SHP77 treated with DMSO at 0.1 percent for 48 hours (cell line): ENCODE measurements around the gene ZBTB25.

Source experiments
- DNase-seq: peaks from one replicate; lab custom pipeline; 2025; lab: John Stamatoyannopoulos, UW

The ZBTB25 gene

DNA sequence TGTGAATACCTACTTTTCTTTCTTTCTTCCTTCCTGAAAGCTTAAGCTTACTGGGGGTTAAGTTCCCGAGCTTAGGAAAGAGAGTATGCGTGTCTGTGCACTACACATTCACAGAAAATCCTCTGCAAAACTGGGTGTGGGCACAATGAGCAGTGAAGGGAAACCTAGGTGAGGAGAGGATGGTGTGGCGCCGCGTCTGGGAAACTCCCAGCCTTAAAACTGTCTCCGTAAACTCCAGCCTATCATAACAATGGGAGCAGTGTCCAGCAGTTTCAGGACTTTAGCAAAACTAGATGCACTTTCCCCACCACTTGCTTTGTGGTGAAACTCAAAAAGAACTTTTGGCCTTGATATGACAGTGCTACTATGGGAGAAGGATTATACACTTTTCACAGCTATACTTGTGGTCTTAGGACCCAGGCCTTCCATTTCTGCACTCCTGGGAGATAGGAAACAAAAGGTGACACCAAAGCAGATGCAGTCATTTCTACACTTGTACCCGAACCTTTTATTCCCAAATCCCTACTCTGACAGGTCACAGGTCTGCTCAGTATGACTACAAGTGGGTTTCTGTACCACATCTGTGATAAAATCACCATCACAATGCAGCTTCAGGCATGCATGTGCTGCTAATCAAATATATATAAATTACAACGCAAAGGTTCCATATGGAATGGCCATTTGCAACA lies 27.9 kb downstream of the ZBTB25 start:
- DNase-seq: no peak

DNA sequence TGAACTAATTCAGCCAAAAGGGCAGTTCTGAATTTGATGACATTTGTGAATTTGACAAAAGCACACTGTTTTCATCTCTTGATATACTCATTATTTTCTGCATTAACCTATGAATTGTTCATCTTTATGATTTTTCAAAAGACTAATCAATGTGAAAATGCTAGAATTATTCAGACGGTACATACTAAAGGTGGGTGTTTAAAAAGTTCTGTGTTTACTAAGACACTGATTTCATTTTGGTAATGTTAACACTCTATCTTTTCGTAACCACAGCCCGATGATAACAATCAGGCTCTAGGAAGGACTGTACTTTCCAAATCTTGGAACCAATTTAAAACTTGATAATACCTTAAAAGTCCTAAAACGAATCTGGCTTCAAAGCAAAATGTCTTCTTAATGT lies 28.9 kb downstream of the ZBTB25 start:
- no peak for DNase-seq

DNA sequence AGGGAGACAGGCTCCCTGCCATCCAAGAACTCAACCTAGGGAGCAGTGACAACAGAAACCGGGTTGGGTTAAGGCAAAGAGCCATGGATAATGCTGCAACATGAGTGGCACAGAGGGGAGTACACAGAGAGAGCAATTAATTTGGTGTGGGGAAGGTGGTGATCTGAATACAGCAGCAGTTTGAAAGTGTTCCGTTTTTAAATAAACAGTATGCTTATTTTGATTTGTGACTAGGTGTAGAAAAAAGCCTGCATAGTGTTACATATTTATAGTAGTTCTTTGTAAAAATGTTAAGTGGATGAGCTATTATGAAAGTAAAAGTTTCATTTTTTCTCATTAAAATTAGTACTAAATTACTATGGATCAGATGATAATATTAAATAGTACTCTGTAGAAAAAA lies 29.6 kb downstream of the ZBTB25 start:
- DNase-seq: no peak

DNA sequence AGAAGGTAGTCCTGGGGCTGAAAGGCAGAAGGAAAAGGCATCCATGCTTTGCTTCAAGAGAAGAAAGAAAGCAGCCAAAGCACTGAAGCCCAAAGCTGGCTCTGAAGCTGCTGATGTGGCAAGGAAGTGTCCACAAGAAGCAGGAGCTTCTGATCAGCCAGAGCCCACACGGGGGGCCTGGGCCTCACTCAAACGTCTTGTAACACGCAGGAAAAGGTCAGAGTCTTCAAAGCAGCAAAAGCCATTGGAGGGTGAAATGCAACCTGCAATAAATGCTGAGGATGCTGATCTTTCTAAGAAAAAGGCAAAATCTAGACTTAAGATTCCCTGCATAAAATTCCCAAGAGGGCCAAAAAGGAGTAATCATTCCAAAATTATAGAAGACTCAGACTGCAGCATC lies 35.2 kb downstream of the ZBTB25 start:
- no peak for DNase-seq

DNA sequence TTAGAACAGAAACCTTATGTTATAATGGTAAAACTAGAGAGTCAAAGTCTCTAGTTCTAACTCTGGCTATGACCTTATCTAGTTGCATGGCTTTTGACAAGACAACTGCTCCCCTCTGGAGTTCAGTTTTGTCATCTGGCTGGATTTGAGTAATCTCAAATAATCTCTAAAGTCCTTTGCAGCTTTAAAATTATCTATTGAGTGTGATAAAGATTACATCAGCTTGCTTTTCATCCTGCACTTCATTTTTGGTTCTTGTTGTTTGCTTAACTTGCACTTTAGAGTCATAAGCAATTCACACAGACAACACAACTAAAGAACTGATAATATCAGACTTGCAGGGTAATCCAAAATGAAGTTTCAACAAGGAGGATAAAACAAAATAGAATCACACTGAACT lies 36.1 kb downstream of the ZBTB25 start:
- DNase-seq: no peak

DNA sequence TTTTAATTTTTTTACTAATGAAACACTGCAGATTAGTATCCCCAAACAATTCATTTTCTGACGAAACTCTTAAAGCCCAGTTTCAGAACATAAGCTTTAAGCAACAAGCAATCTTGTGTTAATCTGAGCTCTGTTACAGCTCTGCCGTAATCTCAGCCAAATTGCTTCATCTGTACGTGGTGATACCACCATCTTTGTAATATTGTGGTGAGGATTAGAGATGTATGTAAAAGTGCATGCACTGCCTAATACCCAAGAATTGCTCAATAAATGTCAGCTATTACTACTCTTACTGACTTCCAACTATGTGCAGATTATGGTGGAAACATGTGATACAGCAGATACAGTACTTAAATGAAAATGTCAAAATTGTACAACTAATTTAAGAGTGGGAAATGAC lies 36.5 kb downstream of the ZBTB25 start:
- no peak for DNase-seq

DNA sequence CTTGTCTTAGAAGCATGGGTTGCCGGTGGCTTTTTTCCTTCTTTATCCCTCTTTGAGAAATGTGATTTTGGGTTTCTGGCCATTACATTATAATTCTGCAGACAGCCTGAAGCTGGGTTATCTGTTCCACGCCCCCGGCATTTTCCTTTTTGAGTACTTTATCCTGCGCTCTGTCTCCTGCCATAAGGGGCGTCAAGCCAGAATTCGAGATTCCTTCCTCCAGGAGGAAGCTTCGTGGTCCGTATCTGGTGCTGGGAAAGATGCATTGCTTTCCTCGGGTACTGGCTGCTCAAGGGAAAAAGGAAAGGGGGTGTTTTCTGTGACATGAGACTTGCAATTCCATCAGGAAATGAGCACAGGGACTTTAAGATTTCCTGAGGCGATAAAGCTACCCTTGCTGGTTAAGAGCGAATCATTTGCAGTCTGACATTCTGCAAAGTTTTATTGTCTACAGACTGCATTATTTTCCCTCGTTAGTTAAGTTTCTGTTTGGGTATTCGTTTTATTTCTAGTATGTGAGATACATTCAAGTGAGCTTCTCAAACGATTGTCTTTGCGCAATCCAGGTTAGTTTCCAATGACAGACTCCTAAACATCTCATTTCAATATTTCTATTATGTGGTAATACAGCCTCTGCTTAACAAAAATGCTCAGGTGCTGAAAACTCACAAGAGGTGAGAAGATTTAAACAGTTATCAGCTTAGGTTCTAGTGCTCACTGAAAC lies 37.6 kb downstream of the ZBTB25 start:
- DNase-seq: no peak

DNA sequence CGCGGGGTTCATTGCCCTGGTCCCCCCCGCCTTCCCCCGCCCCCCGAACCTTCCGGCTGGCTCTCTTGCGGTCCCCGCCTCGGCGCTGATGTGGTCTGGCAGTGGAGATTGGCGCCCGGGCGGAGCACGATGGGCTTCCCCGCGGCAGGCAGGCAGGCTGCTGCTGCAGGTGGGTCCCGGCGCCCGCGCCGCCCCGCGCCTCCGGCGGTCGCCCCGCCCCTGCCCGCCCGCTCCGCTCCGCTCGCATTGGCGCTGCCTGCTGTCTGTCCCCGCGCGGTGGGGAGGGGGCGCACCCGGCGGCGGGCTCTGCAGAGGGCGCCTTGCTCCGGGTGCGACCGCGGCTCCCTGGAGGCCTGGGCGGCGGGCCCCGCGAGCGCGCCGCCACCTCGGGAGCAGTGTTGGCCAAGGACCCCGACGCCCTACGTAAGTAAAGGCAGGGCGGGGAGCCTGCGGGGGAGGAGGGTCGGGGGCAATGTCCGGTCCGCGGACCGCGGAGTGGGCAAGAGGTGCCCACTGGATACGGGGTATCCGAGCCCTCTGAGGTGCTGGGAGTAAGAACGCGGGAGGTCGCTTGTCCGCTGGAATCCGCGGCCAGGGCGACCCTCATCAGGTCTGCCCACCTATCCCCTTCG lies 38.3 kb downstream of the ZBTB25 start, which contains the start of gene AKAP5:
TSS of gene AKAP5 (plus strand) at position 309 of the 632 bp plus-strand sequence. CDS start 2,896 bp downstream, outside the sequence.
- DNase-seq: peak; percentile 21

DNA sequence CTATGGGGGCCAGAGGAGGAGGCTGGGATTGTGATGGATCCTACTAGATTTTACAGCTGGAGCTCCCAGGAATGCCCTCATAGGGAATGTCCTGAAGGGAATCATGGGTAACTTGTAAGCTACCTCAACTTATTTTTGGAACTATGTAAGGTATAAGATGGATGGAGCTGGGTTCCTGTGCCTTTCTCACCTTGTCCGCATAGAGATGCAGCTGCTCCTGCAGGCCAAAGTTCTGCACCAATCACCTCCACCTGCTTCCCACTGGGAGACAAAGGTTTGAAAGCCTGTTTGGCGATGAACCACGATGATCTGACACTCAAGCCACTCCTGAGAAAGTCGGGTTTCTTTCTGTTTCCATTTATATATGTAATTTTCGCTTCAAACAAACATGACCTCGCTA lies 39.0 kb downstream of the ZBTB25 start:
- DNase-seq: peak; percentile 20

DNA sequence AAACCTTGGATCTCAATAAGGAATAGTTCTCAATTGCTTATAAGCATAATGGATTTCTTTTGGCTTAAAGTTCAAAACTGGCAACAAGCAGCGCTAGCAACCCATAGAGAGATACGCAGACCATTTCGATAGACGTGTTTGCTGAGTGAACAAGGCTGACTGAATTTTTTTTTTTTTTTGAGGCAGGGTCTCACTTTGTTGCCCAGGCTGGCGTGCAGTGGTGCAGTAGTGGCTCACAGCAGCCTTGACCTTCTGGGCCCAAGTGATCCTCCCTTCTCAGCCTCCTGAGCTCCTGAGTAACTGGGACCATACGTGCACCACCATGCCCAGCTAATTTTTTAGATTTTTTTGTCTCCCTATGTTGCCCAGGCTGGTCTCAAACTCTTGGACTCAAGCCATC lies 39.8 kb downstream of the ZBTB25 start:
- no peak for DNase-seq

DNA sequence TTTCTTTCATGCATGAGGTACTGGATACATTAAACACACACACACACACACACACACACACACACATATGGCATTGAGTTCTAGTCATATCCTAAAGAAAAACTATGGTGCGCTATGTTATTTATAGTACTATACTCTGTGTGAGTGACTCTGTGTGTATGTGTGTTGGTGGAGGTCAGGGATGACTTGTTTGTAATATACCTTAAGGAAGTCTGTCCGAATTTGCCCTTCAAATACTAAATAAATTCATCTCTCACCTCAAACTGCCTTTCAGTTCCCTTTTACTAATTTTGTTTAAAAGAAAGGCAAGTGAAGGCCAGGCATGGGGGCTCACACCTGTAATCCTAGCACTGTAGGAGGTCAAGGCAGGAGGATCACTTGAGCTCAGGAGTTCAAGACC lies 40.4 kb downstream of the ZBTB25 start:
- DNase-seq: no peak

DNA sequence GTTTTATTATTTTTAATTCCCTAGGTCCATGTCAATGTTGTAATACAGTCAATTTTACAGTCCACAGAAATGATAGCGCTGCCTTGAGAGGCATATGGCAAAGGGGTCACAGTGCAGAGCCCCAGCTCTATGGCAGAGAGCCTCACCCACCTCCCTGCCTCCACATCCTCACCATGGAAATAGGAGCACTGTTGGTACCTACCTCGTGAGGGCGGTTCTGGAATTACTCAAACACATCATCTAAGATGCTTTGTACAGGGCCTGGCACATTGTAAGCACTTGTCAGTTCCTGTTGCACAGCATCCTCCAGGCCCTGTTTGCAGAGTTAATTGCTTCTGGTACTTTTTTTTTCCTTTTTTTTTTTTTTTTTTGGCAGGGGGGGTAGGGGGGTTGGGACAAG lies 42.4 kb downstream of the ZBTB25 start:
- DNase-seq: no peak

DNA sequence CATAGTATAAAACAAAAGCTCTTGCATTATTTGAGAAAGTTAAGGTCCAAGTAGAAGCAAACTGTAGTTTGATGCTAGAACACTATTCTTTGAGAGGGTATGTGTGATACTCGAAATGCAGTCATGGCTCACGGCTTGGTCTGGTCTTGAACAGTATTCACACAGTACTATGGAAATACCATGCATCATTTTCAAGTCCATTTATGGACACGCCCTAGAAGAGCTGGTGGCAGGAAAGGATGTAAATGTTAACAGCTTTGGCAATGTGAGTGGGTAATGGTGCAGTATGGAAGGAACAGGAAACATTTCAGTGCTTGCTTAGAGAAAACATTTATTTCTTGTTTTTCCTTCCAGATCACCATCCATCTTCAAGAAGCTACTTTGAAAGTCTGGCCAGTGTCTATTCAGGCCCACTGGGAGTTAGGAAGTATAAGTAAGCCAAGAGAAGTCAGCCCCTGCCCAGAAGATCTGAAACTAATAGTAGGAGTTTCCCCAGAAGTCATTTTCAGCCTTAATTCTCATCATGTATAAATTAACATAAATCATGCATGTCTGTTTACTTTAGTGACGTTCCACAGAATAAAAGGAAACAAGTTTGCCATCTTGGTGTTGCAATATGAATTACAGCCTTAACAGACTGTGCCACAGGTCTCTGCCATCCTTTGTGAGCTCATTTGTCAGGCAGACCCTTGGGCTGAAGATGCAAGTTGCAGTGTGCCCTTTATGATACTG lies 44.1 kb downstream of the ZBTB25 start:
- DNase-seq: no peak

DNA sequence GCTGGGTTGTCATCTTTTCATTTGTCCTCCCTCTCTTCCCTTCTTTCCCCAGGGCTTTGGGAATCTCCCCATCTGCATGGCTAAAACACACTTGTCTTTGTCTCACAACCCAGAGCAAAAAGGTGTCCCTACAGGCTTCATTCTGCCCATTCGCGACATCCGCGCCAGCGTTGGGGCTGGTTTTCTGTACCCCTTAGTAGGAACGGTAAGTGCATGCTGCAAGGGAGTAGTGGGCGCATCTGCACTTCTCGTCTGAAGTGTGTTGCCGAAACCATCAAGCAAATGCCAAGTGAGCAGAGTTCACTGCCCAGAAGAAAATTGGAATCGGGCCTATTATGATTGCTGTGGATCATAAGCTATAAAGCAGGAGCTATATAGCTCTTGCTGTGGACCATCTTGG lies 49.0 kb downstream of the ZBTB25 start:
- no peak for DNase-seq

DNA sequence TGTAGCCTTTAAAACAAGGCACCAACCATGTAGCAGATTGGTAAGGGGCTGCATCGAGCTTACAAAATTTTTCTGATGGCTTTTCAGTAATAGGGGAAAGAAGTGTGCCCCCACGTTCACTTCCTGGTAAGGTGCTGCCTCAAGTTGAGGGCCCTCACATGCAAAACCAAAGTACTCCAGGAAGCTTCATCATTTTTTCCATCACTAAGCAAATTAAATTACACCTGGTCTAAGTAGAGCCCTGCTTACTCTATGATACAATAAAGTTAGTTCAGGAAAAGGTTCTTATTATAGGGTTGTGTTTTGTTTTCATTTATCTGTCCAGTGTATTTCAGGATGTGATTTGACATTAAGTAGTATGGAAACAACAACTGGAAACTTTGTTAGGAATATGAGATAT lies 53.4 kb downstream of the ZBTB25 start:
- no peak for DNase-seq

DNA sequence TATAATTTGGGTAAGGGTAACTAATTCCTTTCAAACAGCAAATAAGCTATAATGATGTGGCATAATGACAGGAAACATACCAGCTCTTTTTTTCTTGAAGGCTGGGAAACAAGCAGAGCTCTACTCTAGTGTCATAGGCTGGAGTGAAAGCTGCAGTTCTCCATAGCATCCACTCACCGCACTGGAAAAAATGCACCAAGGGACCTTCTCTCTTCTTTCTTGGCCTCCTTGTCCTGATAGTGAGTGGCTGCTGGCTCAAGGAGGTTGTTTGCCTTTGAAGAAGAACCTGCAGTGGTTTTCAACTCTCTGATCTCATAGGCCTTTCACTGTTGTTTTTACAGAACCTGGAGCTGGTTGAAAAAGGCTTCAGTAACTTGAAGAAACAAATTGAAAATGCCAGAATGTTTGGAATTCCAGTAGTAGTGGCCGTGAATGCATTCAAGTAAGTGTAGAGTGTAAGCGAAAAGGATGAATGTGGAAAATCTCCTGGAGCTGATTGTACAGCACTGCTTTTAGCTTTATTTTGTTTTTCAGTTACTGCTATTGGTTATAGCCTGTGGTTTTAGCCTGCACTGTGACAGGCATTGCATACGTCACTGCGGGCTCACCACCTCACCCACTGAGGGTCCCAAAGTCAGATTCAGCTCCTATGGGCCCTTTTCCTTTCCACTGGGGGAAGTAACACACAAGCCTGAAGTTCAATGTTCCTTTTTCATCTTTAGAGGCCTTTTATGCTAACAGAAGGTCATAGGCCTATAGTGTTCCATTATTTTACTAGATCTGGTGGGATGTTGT lies 55.6 kb downstream of the ZBTB25 start:
- no peak for DNase-seq

DNA sequence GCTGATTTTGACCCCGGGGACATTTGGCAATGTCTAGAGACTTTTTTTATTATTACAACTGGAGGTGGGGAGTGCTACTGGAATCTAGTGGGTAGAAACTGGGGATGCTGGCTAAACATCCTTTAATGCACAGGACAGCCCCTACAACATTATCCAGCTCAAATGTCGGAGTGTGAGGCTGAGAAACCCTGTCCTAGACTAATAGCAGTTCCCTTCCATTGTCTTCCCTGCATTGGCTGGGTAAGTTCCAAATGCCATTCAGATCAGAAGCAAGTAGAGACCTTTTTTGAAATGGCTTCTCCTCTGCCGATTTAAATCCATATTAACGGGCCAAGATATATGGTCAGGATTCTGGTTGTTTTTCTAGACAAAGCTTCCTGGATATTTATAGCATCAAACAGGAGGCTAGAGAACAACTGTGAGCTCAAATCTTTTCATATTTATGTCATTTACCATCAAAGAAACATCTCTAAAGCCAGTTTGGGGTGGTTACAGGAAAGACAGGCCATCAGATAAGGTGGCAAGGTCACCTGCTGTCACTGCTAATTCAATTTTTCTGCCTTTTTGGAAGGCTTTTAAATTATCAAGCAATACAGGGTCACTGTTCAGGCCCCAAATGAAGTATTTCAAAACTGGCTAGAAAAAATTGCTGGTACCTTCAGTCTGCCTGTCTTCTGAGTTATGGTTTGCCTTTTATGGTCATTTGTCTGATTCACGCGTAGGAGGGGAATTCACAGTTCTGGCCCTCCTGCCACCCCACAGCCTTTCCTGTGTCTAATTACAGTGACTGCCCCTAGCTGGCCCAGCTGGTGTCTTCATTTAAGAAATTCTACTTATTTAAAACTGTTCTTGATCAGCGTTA lies 58.4 kb downstream of the ZBTB25 start:
- DNase-seq: no peak

DNA sequence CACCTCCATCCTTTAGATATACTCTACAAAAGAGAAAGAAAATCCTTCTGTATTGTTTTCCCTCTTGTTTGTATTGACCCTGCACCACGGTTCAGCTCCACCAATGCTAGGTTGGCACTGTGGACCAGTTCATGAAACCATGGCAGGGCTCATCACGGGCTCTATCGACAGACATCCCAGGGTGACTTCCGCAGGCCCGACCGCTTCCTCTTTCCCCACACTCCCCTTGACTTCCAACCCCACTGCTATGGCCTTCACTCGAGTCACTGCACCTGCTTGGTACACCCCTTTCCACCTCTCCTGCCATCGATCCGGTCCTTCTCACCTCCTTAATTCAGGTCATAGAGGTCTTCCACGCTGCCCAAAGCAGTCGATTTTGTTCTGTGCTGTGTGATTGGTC lies 59.5 kb downstream of the ZBTB25 start:
- no peak for DNase-seq

DNA sequence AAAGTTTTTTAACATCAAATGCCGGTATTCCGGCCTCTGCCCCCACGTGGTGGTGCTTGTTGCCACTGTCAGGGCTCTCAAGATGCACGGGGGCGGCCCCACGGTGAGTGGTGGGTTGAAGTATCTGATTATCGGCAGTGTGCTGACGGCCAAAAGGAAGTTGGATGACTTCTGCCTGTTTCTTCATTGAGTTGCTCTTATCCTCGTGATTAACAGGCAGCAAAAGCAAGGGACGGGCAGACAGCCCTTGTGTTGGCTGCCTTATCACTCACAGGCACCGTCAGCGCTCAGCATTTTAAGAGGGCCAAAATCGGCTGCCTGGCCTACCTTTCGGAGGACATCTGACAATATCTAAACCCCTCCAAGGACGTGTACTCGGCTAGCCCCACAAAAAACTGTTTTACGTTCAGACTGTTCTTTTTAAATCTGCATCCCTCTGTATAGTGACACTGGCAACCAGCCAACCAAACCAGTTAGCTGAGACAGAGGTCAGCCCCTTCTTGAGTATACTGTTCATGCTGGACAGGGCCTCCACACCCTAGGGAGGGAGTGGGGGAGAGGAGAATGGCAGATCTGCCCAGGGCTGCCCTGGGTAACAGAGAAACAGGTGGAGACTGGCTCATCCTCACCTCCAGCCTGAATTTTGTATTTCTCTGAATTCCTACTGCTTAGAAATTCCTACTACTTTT lies 61.2 kb downstream of the ZBTB25 start:
- DNase-seq: no peak

DNA sequence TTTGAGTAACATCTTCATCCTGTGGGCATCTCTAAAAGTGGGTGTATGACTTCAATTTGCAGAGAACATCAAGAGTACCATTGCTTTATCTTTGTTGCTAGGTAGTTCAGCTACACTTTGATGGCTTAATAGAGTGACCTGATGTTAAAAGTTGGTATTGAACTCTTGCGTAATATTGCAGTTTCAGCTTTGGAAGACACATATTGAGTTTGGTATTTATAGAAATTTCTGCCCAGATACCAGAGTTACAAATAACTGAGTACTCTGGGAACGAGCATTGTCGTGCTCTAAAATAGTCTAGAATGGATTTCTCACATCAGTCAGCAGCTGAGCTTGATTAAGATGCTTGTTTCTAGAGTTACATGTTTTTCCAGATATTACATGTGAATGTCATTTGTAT lies 63.1 kb downstream of the ZBTB25 start:
- DNase-seq: no peak
